DND-41 (cell line): Measurements from ENCODE around the gene MACROD2.

Experiments used
- CTCF ChIP-seq: IDR thresholded peaks from 2 replicates; pipeline ENCODE4 v1.5.1; 2012; ENCODE audit warnings: borderline replicate concordance, low read length, moderate library complexity, mild to moderate bottlenecking; ENCODE audit not compliant: poor library complexity, severe bottlenecking; ENCODE audit errors: extremely low read depth
- EZH2 ChIP-seq: IDR thresholded peaks from 3 replicates; pipeline ENCODE4 v1.6.1; 2012; ENCODE audit warnings: borderline replicate concordance, low read depth, mild to moderate bottlenecking, moderate library complexity, low read length, inconsistent platforms; ENCODE audit not compliant: severe bottlenecking

GRCh38 chr20:15200147-15200565 lies 1204.8 kb downstream of the MACROD2 start:
- TF ChIP-seq CTCF (no peak), EZH2 (no peak)
